ENCODE results near the gene TNS3. TPM values are rescaled to one million over a fixed set of nuclear protein-coding genes. Genes with fewer than 3 reads are reported as not detected.
A peak's percentile ranks its signal among the peaks of the same experiment; 100 is the strongest.

The TNS3 gene
- total and polyA plus RNA-seq, 2 of the 13 experiments (the other 11 are each of a cell fraction or from before 2014, with no cell fraction given), result 52.9 to 55.7 TPM

DNA sequence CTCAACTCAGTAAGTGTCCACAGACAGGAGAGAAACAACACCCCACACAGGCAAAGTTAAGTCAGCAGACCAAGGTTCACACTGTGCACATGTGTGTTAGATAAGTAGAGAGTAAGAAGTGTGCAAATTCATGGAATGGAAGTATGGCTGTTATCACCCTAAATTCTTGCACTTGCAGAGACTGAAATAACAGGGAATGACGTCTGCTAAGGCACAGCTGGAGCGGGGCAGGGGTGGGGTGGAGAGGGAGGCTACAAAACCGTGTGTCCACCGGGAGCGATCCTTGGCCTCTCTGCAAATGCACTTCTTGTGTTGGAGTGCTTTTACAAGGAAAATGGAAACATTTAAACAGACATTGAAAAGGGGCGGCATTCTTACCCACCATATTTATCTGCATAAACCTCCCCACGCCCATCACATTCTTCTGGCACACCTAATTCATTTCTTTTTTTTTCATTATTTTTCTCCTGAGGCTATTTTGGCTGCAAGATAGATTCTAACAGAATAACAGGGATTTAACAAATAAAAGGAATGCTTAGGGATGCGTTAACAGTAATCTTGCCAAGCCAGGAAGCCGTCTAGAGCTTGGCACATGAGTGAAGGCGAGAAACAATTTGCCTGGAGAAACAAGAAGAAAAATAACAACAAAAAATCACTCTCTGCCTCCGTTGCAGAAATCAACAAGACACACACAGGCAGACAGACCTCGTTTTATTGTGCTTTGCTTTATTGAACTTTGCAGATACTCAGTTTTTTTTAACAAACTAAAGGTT lies 30.1 kb downstream of the TNS3 start:
- H3K79me2 ChIP-seq (ENCODE audit: insufficient read depth, low read length), result peaks cover 78% of the 10 kb centered on the region
- no peak overlapping the region for H3K4me2 ChIP-seq (ENCODE audit: low read depth, low read length)
- FAIRE-seq (peak; percentile 39), ATAC-seq (peak; percentile 24; the same call in 2 of the 3 replicates), DNase-seq (ENCODE audit: low spot score) (no peak)
- 89% methylated on average over 12 of the region's 12 CpGs for WGBS (ENCODE audit: low lambda C conversion rate)
- peaks cover 6 to 27% of the 10 kb centered on the region in 2 experiments; a peak in 4 of 5 replicates for H3K36me3 ChIP-seq (replicated peaks in 1 of 2; ENCODE audit: control insufficient read depth in 1 of 2, insufficient read depth in 2 of 2, low read length in 2 of 2)
- TF ChIP-seq JUNB (CRISPR knock-in tag; IDR thresholded peaks at IDR 0.05; ENCODE audit: borderline replicate concordance) (no peak), HOXD1 (CRISPR knock-in tag; IDR thresholded peaks at IDR 0.05) (no peak), ZNF576 (CRISPR knock-in tag; IDR thresholded peaks at IDR 0.05) (no peak), ZBTB43 (CRISPR knock-in tag; conservative IDR thresholded peaks at IDR 0.05) (peak; percentile 79; the same call in 1 of the 2 replicates), ZSCAN25 (CRISPR knock-in tag; IDR thresholded peaks at IDR 0.05) (peak; percentile 81), HNF4A (CRISPR knock-in tag; IDR thresholded peaks at IDR 0.05) (peak; percentile 33), ZNF816 (CRISPR knock-in tag; IDR thresholded peaks at IDR 0.05; ENCODE audit: borderline replicate concordance) (no peak), MYPOP (CRISPR knock-in tag; IDR thresholded peaks at IDR 0.05) (no peak), ZKSCAN5 (CRISPR knock-in tag; IDR thresholded peaks at IDR 0.05) (no peak), DNMT3B (CRISPR knock-in tag; conservative IDR thresholded peaks at IDR 0.05) (no peak), ARHGAP35 (CRISPR knock-in tag; IDR thresholded peaks at IDR 0.05; ENCODE audit: borderline replicate concordance) (no peak)
- ChIA-PET CTCF (ENCODE audit: low intra/inter-chr PET ratio, low total read pairs) (no interaction called here), POLR2A (no interaction called here)
- no peak overlapping the region for H3K27ac ChIP-seq (ENCODE audit: extremely low read length, insufficient read depth, low read length)
- peaks cover 52% of the 10 kb centered on the region for H3K4me1 ChIP-seq (ENCODE audit: insufficient read depth, low read length)
- H3K9me3 ChIP-seq (ENCODE audit: low read length), result no peaks in the 10 kb centered on the region
- in situ Hi-C loops (cut with HindIII; ENCODE audit: extremely low pct_ligation_motif_present, low pct_unique_long_range_greater_than_20kb) (no loop called here), intact Hi-C loops (cut with micrococcal nuclease; ENCODE audit: unreplicated experiment) (no loop called here)
- no peak overlapping the region for H2AFZ ChIP-seq (ENCODE audit: low read length)
- H3K9ac ChIP-seq (ENCODE audit: insufficient read depth, low read depth, low read length), result no peak overlapping the region
- TSS peak; percentile 32 for BruUV-seq (replicated peaks)
- no peak overlapping the region for H3K4me3 ChIP-seq (replicated peaks in 1 of 3; ENCODE audit: insufficient read depth in 1 of 3, low read depth in 2 of 3, low read length in 3 of 3)
- H3K27me3 ChIP-seq (ENCODE audit: control insufficient read depth in 1 of 2, insufficient read depth in 2 of 2, low read length in 2 of 2), result no peaks in the 10 kb centered on the region
- peaks cover 37% of the 10 kb centered on the region for H4K20me1 ChIP-seq (ENCODE audit: insufficient read depth, low read length)

Measured in HepG2 (cell line).